Activated T-cell treated with anti-CD3 and anti-CD28 coated beads for 1 hour (primary cell): ENCODE measurements around the gene DGKA.

Experiments used
- DNase-seq: peaks from one replicate; pipeline ENCODE4 v3.0.0-alpha.2; 2020; ENCODE audit warnings: low read depth

The DGKA gene

DNA sequence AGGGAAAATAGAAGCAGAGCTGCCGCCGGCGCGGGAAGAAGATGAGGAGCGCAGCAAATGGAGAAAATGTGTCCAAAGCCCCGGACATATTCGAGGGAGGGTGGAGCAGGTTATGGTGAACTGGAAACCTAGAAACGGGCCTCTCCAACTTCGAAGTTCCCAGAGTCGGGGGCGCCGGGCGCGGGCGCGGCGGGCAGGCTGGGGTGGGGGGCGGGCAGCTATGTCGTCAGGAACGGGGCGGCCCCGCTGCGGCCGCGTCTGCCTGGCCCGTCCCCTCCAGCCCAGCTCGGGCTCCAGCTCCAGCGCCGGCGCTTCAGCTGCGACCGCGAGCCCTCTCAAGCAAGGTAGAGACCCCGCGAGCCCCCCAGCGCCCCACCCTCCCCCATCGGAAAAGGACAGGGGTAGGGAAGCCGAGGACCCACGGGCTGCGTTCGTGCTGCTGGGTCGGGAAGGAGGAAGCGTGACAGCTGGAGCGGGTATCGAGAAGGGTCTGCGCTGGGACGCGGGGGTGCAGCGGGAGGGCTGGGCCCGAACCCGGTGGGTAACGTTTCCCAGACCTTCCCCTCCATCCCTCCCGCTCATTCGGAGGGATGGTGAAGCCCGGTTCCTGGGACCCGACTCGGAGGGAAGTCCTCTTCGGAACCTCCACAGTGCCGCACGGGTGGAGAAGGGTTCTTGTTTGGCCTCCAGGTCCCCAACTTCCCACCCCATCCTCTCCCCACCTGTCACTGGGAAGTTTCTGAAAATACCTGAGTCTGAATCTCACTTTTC lies 1.0 kb downstream of the DGKA start:
- DNase-seq: no peak

DNA sequence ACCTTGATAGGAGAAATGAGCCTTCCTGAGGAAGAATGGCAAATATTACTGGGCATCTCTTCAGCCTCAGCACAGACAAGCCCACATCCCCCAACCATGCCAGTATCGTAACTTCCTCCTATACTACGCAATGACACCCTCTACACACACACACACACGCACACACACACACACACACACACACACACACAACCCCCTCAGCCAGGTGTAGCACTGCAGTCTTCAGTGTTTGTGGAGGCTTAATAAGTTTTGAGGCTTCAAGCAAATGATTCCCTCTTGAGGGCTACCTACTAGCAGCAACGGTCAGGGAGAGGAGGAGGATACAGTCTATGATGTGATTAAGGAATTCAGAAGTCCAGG lies 1.6 kb downstream of the DGKA start:
- DNase-seq: peak; percentile 39

DNA sequence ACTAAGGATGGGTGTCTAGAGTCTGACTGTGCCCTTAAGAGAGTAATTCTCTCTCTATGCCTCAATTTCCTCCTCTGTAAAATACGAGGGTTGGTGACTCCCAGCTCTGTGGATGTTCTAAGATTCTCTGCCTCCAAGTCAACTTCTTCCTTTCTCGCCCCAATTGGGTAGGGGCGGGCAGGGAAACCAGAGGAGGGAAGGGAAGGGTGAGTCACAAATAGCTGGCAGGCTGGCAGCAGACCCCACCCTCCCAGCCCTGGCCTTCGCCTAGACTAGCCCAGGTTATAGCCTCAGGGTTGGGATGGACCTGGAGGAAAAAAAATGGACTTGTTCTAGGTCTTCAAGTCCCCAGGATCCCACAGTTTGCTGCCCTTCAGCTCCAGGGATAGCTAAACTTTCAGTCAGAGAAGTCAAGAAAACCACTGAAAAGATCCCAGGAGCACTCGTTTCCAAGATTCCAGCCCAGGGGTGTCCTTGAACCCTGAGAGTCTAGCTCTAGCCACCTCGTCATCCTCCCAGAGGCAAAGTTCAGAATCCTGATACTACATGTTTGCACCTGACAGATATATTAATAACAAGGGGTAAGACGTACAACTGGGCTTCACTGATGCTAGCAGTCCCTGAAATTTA lies 2.3 kb downstream of the DGKA start:
- DNase-seq: no peak

DNA sequence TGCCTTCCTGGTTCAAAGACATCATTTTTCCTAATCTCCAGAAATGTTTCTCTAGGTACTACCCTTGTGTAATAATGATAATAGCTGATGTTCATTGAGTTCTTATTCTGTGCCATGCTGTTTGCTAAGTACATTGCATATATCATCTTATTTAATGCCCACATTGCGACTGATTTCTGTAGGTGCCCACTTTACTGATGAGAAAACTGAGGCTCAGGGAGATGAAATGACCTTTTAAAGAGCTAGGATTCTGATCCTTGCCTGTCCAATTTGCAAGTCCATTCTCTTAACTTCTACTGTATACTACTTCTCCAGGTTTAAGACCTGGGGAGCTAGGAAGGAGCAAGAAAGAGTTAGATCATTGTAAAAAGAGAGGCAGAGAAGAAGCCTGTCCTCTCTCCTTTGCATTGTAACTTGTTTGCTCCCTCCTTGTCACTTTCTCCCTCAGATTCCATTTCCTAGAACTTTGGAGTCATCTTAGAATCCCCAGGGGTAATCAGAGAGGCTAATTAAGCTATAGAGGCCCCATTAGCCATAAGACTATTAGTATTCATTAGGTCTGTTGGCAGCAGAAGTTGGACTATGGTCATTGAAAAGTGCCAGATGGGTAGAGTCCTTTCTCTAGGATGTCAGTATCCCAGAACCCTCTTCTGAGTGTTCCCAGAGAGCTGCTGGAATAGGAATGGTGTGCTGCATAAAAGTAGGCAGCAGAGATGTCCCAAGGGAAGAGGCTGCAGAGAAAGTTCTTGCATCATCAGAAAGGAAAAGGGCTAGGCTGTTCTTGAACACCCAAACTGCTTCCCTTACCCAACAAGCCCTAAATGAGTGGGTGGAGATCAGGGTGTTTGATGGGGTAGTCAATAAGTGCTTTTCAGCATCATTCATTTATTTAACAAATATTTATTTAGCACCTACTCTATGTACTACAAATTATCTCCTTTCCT lies 3.1 kb downstream of the DGKA start:
- no peak for DNase-seq

DNA sequence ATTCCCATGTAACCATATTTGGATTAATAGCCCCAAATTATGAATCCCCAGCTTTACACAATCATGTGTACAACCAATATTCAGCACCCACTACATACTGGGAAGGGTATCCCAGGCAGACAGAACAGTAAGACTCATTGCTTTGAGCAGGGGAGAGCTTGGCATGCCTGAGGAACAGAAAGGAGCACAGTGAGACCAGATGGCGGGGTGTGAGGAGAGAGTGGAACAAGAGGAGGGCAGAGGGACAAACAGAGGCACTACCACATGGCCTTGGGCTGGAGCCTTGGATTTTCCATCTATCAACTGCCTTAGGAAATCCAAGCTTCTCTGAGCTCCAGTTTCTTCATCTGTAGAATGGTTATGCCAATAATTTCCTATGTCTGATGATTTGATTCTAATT lies 3.8 kb downstream of the DGKA start:
- DNase-seq: no peak

DNA sequence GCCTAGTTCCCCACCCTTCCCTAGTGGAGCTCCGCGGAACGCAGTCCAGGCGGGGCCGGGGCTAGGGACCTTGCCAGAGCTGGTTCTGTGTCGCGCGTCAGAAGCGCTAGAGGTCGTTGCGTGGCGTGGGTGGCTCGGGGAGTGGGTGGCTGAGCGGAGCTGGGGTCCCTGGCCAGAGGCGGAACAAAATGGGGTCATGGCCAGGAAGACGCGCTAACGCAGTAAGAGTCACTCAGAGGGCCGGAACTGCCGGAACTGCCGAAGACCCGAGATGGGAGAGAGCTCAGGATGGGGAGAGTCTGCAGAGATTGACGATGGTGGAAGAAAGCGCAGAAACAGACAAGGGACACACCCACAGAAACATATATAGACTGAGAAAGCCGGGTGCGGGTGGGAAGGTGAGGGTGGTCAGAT lies 4.8 kb downstream of the DGKA start:
- no peak for DNase-seq

DNA sequence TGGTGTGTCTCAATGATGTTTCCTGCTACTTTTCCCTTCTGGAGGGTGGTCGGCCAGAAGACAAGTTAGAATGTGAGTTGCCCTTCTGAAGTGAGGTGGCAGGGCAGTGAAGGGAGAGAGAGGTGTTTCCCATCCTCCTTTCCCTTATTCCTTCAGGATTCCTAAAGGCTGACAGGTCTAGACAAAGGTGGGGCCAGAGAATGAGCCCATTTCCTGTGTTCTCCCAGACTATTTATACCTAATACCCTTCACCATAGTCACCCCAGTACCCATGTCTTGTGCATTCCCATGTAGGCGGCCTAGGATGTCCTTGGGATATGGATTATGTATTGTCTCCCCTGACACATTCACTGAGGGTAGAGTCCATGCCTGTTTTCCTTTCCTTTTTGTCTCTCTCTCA lies 7.0 kb downstream of the DGKA start:
- DNase-seq: no peak

DNA sequence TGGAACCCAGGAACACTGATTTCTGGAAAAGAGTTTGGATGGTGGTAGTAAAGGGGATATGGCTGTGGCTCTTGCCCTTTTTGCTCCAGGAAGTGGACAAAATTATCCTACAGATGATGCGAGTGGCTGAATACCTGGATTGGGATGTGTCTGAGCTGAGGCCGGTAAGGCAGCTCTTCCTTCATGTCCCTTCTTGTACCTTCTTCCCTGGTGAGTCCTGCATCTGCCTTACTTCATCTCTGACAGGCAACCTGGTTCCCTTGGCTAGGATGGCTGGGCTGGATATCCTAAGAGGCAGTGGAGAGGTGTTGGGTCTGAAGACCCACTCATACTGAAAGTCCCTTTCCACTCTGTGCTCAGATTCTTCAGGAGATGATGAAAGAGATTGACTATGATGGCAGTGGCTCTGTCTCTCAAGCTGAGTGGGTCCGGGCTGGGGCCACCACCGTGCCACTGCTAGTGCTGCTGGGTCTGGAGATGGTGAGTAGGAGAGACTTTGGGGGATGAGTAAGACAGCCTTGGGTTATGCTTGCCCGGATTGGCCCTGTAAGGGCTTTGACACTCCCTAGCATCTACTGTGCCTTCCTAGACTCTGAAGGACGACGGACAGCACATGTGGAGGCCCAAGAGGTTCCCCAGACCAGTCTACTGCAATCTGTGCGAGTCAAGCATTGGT lies 8.0 kb downstream of the DGKA start:
- no peak for DNase-seq

DNA sequence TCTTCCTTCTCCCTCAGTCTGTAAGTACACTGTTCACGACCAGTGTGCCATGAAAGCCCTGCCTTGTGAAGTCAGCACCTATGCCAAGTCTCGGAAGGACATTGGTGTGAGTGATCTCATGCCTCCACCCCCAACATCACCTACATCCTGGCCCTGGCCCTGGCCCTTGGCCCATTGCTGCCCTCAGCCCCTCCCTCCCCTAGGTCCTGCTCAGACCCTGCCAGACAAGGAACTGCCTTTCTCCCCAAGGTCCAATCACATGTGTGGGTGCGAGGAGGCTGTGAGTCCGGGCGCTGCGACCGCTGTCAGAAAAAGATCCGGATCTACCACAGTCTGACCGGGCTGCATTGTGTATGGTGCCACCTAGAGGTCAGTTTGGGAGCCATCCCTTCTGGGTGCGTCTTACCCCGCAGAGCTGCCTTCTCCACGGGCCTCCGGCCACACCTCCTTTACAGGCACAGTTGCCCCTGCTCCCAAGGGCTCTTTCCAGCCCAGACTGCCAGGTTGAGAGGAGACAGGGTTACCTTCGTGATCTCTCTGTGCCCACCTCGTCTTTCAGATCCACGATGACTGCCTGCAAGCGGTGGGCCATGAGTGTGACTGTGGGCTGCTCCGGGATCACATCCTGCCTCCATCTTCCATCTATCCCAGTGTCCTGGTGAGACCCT lies 9.2 kb downstream of the DGKA start:
- peak; percentile 76 for DNase-seq

DNA sequence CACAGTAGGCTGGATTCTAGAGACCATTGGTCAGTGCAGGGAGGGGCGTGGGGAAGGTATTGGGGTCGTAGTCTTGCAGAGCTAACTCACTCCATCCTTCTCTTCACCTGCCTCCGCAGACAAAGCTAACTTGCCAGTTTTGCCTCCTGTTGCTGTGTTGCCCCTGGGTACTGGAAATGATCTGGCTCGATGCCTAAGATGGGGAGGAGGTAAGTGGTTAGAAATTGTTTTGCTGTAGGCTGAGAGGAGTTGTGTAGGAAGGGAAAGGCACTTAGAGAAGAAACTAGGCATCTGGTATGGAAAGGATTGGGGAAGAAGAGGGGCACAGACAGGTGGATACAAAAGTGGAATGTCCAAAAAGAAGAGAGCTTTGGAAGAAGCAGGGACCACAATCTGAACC lies 11.1 kb downstream of the DGKA start:
- DNase-seq: no peak

DNA sequence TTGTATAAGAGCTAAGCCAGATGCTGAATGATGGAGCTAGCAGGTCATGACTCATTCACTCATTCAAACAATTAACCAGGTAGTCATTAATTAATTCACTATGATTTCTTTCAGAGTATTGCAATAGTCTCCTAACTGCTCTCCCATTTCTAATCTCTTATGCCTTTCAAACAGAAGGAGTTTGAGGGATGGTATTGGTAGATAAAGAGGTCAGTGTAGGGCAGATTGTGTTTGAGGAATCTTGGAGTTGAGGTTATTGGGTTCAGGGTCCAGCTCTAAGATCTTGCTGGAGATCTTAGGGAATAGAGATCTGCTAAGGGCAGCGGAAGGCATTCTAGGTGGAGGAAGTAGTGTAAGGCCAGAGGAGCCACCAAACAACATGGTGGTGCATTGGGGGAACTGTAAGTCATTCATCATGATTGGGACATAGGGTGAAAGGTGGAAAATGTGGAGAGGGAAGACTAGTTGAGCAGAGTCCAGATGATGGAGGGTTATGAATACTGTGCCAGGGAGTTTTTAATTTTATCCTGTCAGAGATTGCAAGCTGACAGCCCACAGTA lies 11.7 kb downstream of the DGKA start:
- DNase-seq: no peak

DNA sequence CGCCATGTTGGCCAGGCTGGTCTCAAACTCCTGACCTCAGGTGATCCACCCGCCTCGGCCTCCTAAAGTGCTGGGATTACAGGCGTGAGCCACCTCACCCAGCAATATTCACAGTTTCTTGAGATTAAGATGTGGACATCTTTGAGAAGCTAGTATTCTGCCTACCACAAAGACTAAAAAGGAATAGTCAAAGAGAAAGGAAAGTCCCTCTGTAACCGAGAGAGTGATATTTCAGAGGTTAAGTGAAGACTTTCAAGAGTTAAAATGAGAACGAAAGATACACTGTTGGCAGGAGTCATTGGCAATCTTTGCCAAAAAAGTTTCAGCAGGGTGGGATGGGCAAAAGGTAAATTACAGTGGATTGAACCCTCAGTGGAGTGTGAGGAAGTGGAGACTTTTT lies 15.6 kb downstream of the DGKA start:
- no peak for DNase-seq

DNA sequence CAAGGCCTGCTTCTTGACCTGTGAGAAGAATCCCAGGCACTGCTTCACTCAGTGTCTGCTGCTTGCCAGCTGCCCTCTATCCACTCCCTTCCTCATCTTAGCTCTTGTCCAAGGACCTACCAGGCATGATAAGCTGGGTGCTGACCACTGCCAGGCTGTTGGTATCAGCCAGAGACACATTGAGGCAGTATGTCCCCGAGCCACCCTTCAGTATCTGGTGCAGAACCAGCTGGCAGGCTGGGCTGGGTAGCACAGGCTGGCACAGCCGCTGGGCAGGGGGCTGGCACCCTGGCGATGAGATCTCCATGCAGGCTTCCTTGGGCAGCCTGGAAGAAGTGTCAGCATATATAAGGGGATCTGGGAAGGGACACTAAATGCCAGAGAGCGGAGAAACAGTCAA lies 24.4 kb downstream of the DGKA start:
- DNase-seq: no peak

DNA sequence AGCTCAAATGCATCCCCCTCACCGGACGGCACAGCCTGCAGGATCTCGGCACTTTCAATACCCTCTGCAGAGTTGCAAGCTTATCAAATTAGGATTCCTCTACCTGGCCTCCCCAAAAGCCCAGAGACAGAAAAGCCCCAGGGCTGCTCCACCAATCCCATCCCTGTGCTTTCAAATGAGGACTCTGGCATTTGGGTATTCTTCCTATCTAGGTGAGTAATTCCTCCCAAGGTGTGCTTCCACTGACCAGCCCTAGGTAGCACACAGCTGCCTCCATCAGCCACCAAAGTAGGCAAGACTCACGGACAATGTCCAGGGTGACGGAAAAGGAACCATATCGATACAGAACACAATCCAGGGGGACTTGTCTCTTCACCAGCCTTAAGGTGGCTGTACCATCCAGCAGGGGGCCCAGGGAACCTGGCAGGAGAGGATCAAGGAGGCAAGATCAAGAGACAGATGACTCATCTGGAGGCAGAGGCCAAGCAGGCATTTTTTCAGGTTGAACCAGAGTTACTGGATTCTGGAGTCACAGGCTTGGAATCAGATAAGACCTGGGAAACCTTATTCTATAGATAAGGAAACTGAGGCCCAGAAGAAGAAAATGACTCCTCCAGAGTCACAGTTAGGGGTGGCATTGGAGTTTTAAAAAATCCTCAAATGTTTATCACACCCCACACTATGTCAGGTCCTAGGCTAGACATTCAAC lies 25.0 kb downstream of the DGKA start:
- peak; percentile 47 for DNase-seq

DNA sequence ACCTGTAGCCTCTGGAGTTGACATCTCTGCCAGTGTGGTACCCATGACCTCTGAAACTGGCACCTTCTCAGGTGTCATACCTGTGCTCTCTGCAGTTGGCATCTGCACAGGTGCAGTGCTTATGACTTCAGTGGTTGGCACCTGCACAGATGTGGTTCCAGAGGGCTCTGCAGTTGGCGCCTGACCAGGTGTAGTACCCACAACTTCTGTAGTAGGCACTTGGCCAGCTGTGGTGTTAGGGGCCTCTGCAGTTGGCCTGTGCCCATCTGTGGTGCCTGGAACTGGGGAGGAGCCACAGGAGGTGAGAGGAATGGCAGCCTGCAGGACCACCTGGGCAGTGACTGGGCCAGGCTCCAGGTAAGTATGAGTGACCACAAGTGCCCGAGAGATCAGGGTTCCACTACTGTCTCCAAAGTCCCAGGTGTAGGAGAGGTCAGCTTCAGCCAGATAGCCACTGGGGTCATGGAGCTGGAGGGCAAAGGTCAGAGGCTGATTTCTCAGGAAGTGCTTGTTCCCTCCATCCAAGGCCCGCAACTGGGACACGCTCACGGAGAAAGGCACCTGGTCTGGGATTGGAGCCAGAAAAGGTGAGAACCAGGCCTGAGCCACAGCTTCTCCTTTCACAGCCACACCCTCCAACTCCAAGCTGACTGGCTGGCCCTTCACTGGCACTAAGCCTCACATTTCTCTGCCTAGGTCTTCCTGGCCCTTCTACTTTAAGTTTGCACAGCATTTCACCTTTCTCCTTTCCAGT lies 26.3 kb downstream of the DGKA start:
- DNase-seq: no peak

DNA sequence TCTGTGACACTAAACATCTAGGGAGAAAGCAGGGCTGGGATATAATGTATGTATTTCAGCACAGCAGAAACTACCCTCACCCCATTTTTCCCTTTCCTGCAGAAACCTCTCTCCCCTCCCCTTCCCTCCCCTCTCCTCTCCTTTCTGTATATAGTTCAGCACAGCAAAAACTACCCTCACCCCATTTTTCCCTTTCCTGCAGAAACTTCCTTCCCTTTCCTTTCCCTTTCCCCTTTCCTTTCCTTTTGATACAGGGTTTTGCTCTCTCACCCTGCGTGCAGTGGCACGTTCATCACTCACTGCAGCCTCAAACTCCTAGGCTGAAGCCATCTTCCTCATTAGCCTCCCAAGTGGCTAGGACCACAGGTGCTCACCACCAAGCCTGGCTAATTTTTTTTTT lies 32.8 kb downstream of the DGKA start:
- no peak for DNase-seq

DNA sequence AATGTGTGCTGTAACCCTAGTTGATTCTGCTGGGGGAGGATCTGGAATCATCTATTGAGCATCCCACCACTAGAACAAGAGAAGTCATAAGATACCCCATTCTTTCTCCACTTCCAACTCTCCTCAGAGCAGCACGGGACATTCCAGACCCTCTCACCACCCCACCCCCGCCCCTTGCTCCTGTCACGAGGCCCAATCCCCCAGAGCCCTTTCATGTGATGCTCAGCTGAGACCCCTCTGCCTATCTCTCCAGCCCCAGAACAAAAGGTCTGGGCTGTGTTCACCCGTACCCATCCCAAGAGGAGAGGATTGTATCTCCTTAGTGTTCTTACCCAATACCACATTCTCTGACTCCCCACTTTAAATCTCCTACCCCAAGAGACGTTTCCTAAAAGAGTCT lies 34.3 kb downstream of the DGKA start:
- no peak for DNase-seq

DNA sequence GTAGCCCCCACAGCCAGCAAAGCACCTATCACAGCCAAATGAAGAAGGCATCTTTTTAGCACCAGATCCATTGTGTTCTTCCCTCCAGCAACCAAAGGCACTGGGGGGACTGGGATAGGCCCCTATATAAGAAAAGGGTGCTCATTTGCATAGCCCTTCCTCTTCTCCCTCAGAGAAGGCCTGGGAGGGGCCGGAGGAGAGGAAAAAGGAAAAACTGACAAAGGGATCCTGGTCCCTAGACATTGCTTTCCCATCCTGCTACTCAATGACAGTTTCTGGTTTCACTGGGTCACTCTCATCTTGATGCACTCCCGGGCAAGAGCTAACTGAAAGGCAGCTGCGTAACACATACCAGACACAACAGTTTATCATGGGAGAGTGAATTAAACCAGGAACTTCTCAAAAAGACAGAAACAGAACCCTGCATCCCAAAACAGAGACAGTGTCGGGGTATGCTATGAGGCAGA lies 35.0 kb downstream of the DGKA start, which contains the start of gene PMEL:
Gene PMEL, minus strand, starts transcription at position 102 of the 467 bp plus-strand sequence. Its CDS starts 31 bp downstream, at position 71.
- no peak for DNase-seq

DNA sequence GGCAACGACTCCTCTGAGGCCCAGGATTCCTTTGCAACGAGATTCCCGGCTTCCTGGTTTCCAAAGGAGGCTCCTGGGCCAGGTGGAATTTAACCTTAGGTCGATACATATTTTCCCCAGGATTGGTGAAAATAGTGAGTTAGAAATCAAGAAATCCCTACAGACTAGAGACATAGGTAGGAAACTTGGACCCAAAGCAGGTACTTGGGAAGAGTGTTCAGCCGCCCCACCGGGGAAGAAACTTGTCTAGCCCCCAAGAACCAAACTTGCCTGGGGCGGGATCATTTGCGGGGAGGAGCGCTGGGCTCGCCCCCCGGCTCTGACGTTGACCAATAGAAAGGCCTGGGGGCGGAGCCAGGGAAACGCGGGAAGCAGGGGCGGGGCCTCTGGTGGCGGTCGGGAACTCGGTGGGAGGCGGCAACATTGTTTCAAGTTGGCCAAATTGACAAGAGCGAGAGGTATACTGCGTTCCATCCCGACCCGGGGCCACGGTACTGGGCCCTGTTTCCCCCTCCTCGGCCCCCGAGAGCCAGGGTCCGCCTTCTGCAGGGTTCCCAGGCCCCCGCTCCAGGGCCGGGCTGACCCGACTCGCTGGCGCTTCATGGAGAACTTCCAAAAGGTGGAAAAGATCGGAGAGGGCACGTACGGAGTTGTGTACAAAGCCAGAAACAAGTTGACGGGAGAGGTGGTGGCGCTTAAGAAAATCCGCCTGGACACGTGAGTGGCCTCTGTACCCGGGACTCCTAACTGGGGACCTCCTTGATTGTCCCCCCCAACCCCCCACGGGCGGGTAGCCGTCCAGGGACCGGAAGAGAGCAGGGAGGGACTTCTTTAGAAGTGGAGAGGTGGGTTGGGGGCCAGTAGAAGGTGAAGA lies 35.7 kb downstream of the DGKA start, which contains the start of gene CDK2:
Gene CDK2, plus strand, starts transcription at position 423 of the 874 bp plus-strand sequence. Its CDS starts 179 bp downstream, at position 602.
- DNase-seq: peak; percentile 88
